Measurements from ENCODE around the gene GSTA5.
A peak's percentile ranks its signal among the peaks of the same experiment; 100 is the strongest.
"Not testable (repeated sequence)": the region's sequence is repeated elsewhere in the genome, so short reads cannot be mapped to it uniquely, and the experiment has no call there.

The GSTA5 gene

DNA sequence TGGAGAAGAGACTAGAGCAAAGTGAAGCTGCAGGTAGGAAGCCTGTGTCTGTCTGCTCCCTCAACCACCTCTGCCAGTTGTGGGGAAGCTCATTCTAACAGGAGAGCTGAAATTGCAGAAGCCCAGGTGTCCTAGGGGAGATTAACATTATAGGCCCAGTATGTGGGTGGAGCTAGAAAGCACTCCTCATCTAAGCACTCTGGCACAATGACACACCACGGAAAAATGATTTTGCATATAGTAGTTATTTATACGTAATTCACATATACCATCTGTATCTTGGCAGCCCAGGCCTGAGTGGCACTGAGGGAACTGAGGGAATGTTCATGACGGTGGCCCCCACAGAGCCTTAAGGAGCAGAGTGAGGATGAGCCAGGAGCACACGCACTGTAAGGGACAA is 9.7 kb downstream of the GSTA5 start:
- DNase-seq, result not testable (repeated sequence)

GRCh38 chr6:52829046-52829817 is 11.4 kb downstream of the GSTA5 start:
- no peak for DNase-seq

DNA sequence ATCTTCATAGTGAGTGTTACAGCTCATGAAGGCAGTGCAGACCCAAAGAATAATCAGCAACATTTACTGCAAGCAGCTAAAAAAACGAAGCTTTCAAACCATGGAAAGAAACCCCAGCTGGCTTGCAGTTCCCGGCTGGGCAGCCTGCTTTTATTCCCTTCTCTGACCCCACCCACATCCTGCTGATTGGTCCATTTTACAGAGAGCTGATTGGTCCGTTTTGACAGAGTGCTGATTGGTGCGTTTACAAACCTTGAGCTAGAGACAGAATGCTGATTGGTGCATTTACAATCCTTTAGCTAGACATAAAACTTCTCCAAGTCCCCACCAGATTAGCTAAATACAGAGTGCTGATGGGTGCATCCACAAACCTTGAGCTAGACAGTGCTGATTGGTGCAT is 12.0 kb downstream of the GSTA5 start:
- not testable (repeated sequence) for DNase-seq

DNA sequence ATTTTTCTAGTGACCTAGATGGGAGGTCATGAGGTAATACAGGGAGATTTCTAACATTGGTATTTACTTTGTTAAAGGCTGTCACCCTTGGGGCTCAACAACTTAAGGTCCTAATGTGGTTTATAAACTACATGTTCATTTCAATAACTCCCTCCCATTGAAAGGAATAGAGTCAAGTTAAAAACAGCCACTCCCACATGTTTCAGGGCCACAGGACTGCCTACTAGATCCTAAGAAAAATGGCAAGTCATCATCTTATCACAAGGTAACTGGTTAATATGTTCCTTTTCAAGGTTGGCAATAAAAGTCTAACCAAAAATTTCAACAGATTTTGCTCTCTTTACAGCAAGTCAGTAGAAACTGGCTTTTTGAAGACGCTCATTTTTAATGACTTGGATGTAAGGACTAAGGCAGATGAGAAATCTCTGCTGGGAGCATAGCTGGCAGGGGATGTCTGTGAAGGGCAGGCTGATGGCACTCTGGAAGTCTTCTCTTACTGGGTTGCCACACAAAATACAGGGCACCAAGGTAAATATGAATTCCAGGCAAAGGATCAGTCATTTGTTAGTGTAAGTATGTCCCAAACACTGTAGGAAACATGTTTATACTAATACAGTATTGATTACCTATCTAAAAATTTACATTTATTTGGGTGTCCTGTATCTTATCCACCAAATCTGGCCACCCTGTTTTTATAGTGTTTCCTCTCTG is 13.4 kb downstream of the GSTA5 start:
- DNase-seq, result not testable (repeated sequence)

- DNase-seq, result no peak
These were observed 14.1 kb downstream of the GSTA5 start for GRCh38 chr6:52826513-52826912.

DNA sequence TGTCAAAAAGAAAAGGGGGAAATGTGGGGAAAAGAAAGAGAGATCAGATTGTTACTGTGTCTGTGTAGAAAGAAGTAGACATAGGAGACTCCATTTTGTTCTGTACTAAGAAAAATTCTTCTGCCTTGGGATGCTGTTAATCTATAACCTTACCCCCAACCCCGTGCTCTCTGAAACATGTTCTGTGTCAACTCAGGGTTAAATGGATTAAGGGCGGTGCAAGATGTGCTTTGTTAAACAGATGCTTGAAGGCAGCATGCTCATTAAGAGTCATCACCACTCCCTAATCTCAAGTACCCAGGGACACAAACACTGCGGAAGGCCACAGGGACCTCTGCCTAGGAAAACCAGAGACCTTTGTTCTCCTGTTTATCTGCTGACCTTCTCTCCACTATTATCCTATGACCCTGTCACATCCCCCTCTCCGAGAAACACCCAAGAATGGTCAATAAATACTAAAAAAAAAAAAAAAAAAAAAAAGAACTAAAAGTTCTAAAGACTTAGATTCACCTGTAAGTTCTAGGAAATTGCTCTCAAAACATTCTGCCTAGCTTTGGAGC is 14.6 kb downstream of the GSTA5 start:
- DNase-seq, result not testable (repeated sequence)

- not testable (repeated sequence) for DNase-seq
These were observed 15.3 kb downstream of the GSTA5 start for GRCh38 chr6:52825270-52825793.

GRCh38 chr6:52821842-52822241 is 18.8 kb downstream of the GSTA5 start:
- DNase-seq, result no peak

DNA sequence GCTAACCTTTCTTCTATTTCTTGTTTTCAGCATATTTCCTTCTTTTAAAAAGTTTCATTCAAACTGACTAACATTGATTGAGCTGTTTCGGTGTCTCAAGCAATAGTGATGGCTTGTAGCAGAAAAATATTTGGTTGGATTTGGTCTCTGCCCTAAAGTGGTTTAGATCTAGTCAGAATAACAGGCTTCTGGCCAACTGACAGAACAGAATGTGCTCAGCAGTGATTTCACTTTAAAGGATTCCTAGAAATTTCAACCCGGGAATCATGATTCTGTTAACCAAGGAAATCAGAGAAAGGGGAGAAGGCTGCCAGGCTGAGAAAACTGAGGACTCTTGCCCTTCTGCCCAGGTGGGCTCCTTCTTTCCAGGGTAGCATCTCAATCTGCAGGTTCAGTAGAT is 20.4 kb downstream of the GSTA5 start:
- DNase-seq, result no peak

- DNase-seq, result peak; percentile 48
These were observed 25.2 kb downstream of the GSTA5 start for GRCh38 chr6:52815167-52816092.

DNA sequence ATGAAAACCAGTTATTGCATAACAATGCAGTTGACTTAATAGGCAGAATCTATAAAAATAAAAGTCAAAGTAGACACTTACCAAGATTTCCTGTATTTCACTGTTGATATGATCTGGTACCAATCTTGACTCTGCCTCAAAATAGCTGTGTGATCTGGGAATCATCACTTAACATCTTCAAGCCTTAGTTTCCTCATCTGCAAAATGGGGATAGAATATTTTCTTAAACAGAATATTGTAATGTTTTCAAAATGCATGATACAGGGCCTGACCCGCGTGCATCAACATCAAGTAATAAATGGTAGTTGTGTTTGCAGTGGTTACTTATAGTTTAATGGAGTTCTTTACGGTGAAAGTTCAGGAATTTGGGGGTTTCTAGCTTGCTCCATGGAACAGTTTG is 26.1 kb downstream of the GSTA5 start:
- DNase-seq, result not testable (repeated sequence)

- DNase-seq, result not testable (repeated sequence)
These were observed 30.8 kb downstream of the GSTA5 start for GRCh38 chr6:52809777-52810176.

DNA sequence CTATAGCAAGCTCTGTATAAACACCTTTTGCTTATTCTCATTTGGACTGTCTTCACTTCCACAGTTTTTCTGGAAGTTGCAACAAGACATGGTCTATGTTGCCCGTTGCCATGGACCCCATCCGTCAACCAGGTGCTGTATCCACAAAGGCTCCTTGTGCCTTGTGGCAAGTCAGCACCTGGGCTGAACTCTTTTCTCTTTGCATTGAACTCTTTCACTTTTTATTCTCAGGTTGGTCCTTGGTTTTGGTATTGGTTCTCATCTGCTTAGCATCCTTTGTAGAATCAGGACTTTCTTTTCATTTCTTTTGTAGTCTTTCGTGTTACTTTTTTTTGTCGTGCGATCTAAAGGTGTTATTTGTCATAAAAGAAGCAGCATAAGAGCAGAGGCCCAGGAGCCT is 32.0 kb downstream of the GSTA5 start:
- DNase-seq, result no peak

GRCh38 chr6:52803668-52804255 is 36.9 kb downstream of the GSTA5 start, which contains the start of gene GSTA1:
Gene GSTA1, minus strand, starts transcription at chr6:52803816. Its CDS starts 4,549 bp downstream, at chr6:52799267.
- not testable (repeated sequence) for DNase-seq

GRCh38 chr6:52802806-52803205 is 37.8 kb downstream of the GSTA5 start:
- DNase-seq, result no peak

DNA sequence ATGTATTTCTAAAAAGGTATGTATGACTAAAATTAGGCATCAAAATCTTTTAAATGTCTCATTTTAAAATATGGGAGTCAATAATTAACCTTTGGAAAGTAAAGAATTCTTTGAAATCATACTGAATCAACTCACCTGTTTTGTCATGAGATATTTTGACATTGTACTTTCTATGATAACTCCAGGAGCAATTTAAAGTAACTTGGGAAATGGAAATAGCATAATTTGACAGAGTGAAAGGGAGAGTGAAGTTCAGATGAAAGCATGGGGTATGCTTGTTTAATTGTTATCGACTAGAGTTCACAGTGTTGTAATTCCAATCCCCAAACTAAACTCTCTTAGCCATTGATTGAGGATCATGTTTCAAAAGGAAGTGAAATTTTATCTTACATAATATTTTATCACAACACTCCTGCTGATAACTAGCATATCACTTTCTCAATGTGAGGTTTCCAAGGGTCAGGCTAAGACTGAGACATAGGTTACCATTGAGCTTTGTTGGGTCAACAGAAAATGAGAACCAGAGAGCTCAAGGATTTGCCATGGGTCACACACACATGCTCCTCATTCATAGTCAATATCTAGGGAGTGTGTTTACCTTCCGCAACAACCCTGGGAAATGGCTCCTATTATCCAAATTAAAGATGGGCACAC is 39.3 kb downstream of the GSTA5 start:
- DNase-seq, result no peak

- DNase-seq, result not testable (repeated sequence)
These were observed 41.3 kb downstream of the GSTA5 start for GRCh38 chr6:52799272-52799671.

DNA sequence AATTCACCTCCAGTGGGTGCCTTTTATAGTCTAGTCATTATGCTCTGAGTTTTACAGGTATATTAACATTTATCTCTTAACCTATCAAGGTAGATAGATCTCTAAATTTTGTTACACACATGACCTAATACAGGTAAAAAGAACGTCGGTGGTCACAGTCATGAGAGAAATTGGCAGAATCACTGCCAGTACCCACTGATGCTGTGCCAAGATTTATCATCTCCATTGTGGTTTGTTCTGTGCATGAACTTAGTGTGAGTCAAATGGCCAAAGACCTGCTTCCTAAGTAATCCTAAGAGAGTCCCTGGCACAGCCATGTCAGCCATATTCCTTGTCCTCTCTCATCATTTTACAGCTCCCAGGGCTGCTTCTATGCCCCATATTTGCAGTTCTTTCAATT is 46.2 kb downstream of the GSTA5 start:
- not testable (repeated sequence) for DNase-seq

DNA sequence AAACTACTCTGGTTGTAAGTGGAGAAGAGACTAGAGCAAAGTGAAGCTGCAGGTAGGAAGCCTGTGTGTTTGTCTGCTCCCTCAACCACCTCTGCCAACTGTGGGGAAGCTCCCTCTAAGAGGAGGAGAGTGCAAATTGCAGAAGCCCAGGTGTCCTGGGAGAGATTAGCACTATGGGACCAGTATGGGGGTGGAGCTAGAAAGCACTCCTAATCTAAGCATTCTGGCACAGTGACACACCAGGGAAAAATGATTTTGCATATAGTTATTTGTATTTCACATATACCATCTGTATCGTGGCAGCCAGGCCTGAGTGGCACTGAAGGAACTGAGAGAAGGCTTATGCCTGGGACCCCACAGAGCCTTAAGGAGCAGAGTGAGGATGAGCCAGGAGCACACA is 49.8 kb downstream of the GSTA5 start:
- DNase-seq, result no peak

GRCh38 chr6:52789658-52790057 is 51.0 kb downstream of the GSTA5 start:
- DNase-seq, result not testable (repeated sequence)

GRCh38 chr6:52788478-52788877 is 52.1 kb downstream of the GSTA5 start:
- no peak for DNase-seq

DNA sequence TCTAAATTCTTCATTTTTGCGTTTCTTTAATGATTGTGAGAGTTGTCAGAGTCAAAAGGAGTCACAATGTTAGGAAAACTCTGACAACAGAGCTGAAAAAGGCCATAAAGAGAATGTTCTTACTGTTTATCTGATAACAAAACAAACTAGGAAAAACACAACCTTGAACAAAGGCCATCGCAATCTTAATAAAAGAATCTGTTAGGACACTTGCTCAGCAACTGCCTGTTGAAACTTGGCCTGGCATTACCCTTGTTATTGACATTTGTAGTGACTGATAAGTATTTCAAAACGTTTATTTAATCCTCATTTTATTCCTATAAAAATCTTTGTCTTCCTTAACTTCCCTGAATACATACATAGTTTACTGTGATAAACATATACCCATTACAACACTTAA is 52.7 kb downstream of the GSTA5 start:
- DNase-seq, result no peak
